Activated T-cell treated with anti-CD3 and anti-CD28 coated beads, Interleukin-2, amount 50 U/mL, for 4 hours (primary cell): ENCODE measurements around the gene CLMN. TPM values are rescaled to one million over a fixed set of nuclear protein-coding genes. Genes with fewer than 3 reads are reported as not detected.

Experiments
- ATAC-seq, 2 donors: fragments of 200-7000 bp; cut with Tn5 transposase; one replicate each; pipeline ENCODE4 v1.10.0; 2021
- DNase-seq: peaks from one replicate; pipeline ENCODE4 v3.0.0-alpha.2; 2020
- H3K27me3 Mint-ChIP-seq: one replicate; pipeline ENCODE4 v1.8.0; 2021; ENCODE audit warnings: low read depth, mixed read lengths
- H3K36me3 Mint-ChIP-seq: one replicate; pipeline ENCODE4 v1.8.0; 2022; ENCODE audit warnings: mixed read lengths; ENCODE audit not compliant: insufficient read depth
- H3K4me1 Mint-ChIP-seq: one replicate; pipeline ENCODE4 v1.8.0; 2021; ENCODE audit warnings: low read depth, mixed read lengths
- H3K4me3 Mint-ChIP-seq: one replicate; pipeline ENCODE4 v1.8.0; 2021; ENCODE audit warnings: mild to moderate bottlenecking, moderate library complexity, mixed read lengths
- H3K9me3 Mint-ChIP-seq: one replicate; pipeline ENCODE4 v1.8.0; 2021; ENCODE audit warnings: mixed read lengths
- total RNA-seq, 3 donors: library from RNA; stranded (reverse); gene quantifications; one replicate each; pipeline ENCODE4 v1.2.1, GENCODE V29; 2021

The CLMN gene
- total RNA-seq, 3 donors from 2014 or later, result 0.71 to 1.3 (median 0.71) TPM

- Mint-ChIP-seq H3K27me3 (peaks cover 3% of the 10 kb centered on the region), H3K9me3 (no peaks in the 10 kb centered on the region), H3K4me3 (no peak overlapping the region), H3K36me3 (no peaks in the 10 kb centered on the region), H3K4me1 (peaks cover 1% of the 10 kb centered on the region)
- DNase-seq, result no peak
- no peak for ATAC-seq
Observed at GRCh38 chr14:95255487-95255886, 64.2 kb downstream of the CLMN start.

- H3K36me3 Mint-ChIP-seq, result no peaks in the 10 kb centered on the region
- no peaks in the 10 kb centered on the region for H3K9me3 Mint-ChIP-seq
- no peak overlapping the region for H3K4me3 Mint-ChIP-seq
- DNase-seq, result no peak
- peaks cover 5% of the 10 kb centered on the region for H3K27me3 Mint-ChIP-seq
- ATAC-seq, result peak; percentile 34 to 59
- no peaks in the 10 kb centered on the region for H3K4me1 Mint-ChIP-seq
Observed at GRCh38 chr14:95255013-95255412, 64.7 kb downstream of the CLMN start.

GRCh38 chr14:95254288-95254687, 65.4 kb downstream of the CLMN start:
- H3K4me1 Mint-ChIP-seq, result no peaks in the 10 kb centered on the region
- H3K36me3 Mint-ChIP-seq, result no peaks in the 10 kb centered on the region
- H3K9me3 Mint-ChIP-seq, result no peaks in the 10 kb centered on the region
- no peak for DNase-seq
- peaks cover 9% of the 10 kb centered on the region for H3K27me3 Mint-ChIP-seq
- ATAC-seq, result no peak
- H3K4me3 Mint-ChIP-seq, result no peak overlapping the region

- no peak for ATAC-seq
- H3K4me1 Mint-ChIP-seq, result no peaks in the 10 kb centered on the region
- H3K36me3 Mint-ChIP-seq, result no peaks in the 10 kb centered on the region
- no peak overlapping the region for H3K4me3 Mint-ChIP-seq
- peaks cover 9% of the 10 kb centered on the region for H3K27me3 Mint-ChIP-seq
- H3K9me3 Mint-ChIP-seq, result no peaks in the 10 kb centered on the region
- DNase-seq, result no peak
Observed at GRCh38 chr14:95253039-95253630, 66.6 kb downstream of the CLMN start.

GRCh38 chr14:95252219-95252618, 67.5 kb downstream of the CLMN start:
- no peak for ATAC-seq

GRCh38 chr14:95250936-95251335, 68.8 kb downstream of the CLMN start:
- H3K4me1 Mint-ChIP-seq, result no peaks in the 10 kb centered on the region
- DNase-seq (no peak), ATAC-seq (no peak)
- peaks cover 9% of the 10 kb centered on the region for H3K27me3 Mint-ChIP-seq
- H3K36me3 Mint-ChIP-seq, result no peaks in the 10 kb centered on the region
- H3K4me3 Mint-ChIP-seq, result no peak overlapping the region
- no peaks in the 10 kb centered on the region for H3K9me3 Mint-ChIP-seq

More at GRCh38 chr14:95252219-95252618, 67.5 kb downstream of the CLMN start:
- no peak for DNase-seq
- H3K27me3 Mint-ChIP-seq, result peaks cover 9% of the 10 kb centered on the region
- H3K9me3 Mint-ChIP-seq, result no peaks in the 10 kb centered on the region
- H3K36me3 Mint-ChIP-seq, result no peaks in the 10 kb centered on the region
- no peaks in the 10 kb centered on the region for H3K4me1 Mint-ChIP-seq
- no peak overlapping the region for H3K4me3 Mint-ChIP-seq

- Mint-ChIP-seq H3K36me3 (no peaks in the 10 kb centered on the region), H3K27me3 (peaks cover 8% of the 10 kb centered on the region), H3K4me1 (no peaks in the 10 kb centered on the region), H3K4me3 (no peak overlapping the region), H3K9me3 (no peaks in the 10 kb centered on the region)
- DNase-seq, result no peak
- no peak for ATAC-seq
Observed at GRCh38 chr14:95250140-95250769, 69.5 kb downstream of the CLMN start.

DNA sequence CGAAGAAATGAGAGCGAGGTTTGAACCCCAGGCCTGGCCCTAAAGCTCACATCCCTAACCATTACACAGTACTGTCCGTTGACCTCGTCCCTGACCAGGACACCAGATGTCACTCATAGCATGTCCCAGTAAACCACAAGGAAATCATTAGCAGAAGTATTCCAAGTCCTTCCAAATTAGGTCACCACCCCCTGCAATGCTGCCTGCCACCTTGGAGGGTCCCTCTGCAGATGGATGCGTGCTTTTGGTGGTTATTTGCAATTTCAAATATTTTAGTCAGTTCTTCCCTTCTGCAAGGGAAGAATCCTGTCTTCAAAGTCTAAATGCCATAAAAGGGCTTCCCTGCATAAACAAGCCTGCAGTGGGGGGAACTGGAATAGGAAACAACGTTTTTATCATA, 71.3 kb downstream of the CLMN start:
- ATAC-seq (no peak), DNase-seq (no peak)
- Mint-ChIP-seq H3K4me3 (no peak overlapping the region), H3K27me3 (peaks cover 10% of the 10 kb centered on the region), H3K4me1 (no peaks in the 10 kb centered on the region), H3K36me3 (no peaks in the 10 kb centered on the region), H3K9me3 (no peaks in the 10 kb centered on the region)

DNA sequence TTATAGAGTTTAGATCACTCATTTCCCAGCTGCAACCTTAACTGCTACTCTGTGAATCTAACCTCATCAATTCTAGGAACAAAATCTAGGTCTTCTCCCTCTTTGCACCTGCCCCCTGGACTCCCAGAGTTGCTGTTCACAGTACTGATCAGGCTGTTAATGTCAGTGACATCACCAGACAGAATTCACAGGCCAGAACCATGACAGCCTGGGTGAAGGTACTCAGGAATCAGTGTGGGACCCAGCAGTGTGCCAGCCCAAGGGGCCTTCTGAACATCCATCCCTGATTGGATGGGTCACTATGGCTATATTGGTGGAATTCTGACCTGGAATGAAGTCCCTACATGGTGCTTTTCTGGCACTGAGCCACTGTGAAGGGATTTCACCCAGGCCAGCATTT, 72.8 kb downstream of the CLMN start:
- Mint-ChIP-seq H3K4me1 (no peaks in the 10 kb centered on the region), H3K27me3 (peaks cover 10% of the 10 kb centered on the region), H3K36me3 (no peaks in the 10 kb centered on the region), H3K4me3 (no peak overlapping the region), H3K9me3 (no peaks in the 10 kb centered on the region)
- DNase-seq (no peak), ATAC-seq (no peak)

DNA sequence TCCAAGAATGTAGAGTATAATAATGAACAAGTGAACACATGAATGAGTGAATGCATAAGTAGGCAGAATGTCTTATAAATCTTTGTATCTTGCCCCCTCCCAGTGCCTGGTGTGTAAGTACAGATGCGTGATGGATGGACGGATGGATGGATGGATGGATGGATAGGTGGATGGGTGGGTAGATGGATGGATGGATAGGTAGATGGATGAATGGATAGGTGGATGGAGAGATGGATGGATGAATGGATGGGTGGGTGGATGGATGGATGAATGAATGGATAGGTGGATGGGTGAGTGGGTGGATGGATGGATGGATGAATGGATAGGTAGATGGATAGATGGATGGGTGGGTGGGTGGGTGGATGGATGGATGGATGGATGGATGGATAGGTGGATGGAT, 74.4 kb downstream of the CLMN start:
- Mint-ChIP-seq H3K9me3 (no peaks in the 10 kb centered on the region), H3K36me3 (no peaks in the 10 kb centered on the region), H3K27me3 (peaks cover 10% of the 10 kb centered on the region), H3K4me3 (no peak overlapping the region), H3K4me1 (no peaks in the 10 kb centered on the region)
- no peak for DNase-seq
- ATAC-seq, result no peak

DNA sequence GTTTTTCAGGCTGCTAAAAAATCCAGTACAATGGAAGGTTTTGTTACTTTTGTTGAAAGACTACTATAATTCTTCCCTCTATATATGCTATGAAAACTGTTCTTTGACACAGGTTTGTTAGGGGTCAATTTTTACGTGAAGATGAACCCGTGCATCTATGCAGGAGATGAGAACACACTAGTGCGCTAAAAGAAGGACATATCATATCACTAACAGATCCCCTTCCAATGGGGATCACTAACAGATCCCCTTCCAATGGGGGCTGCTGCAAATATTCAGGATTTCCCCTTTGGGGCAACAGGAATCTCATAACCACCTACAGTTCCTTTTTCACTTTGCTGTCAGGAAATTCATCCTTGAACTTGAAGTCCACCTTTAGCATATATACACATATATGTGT, 75.1 kb downstream of the CLMN start:
- H3K4me1 Mint-ChIP-seq, result no peaks in the 10 kb centered on the region
- no peaks in the 10 kb centered on the region for H3K36me3 Mint-ChIP-seq
- H3K27me3 Mint-ChIP-seq, result peaks cover 5% of the 10 kb centered on the region
- DNase-seq (no peak), ATAC-seq (no peak)
- H3K4me3 Mint-ChIP-seq, result no peak overlapping the region
- no peaks in the 10 kb centered on the region for H3K9me3 Mint-ChIP-seq

DNA sequence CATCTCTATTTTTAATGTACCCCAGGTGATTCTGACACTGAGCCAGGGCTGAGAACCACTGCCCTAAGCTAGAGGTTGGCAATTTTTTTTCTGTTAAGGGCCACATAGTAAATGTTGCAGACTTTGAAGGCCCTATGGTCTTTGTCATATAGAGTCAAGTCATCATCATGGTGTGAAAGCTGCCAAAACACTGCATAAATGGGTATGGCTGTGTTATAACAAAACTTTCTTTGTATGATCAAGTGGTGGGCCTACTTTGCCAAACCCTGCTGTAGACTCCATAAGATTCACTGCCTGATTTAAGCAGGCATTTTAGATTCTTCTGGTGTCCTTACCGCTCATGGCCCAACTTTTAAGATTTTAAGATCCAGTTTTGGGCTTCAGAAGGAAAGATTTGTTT, 76.8 kb downstream of the CLMN start:
- H3K9me3 Mint-ChIP-seq, result no peaks in the 10 kb centered on the region
- ATAC-seq (no peak), DNase-seq (no peak)
- H3K4me1 Mint-ChIP-seq, result no peaks in the 10 kb centered on the region
- H3K4me3 Mint-ChIP-seq, result no peak overlapping the region
- H3K27me3 Mint-ChIP-seq, result peaks cover 4% of the 10 kb centered on the region
- no peaks in the 10 kb centered on the region for H3K36me3 Mint-ChIP-seq

- no peaks in the 10 kb centered on the region for H3K36me3 Mint-ChIP-seq
- ATAC-seq, result no peak
- H3K4me3 Mint-ChIP-seq, result no peak overlapping the region
- no peak for DNase-seq
- no peaks in the 10 kb centered on the region for H3K4me1 Mint-ChIP-seq
- H3K27me3 Mint-ChIP-seq, result peaks cover 4% of the 10 kb centered on the region
- no peaks in the 10 kb centered on the region for H3K9me3 Mint-ChIP-seq
Observed at GRCh38 chr14:95240859-95241813, 78.6 kb downstream of the CLMN start.

DNA sequence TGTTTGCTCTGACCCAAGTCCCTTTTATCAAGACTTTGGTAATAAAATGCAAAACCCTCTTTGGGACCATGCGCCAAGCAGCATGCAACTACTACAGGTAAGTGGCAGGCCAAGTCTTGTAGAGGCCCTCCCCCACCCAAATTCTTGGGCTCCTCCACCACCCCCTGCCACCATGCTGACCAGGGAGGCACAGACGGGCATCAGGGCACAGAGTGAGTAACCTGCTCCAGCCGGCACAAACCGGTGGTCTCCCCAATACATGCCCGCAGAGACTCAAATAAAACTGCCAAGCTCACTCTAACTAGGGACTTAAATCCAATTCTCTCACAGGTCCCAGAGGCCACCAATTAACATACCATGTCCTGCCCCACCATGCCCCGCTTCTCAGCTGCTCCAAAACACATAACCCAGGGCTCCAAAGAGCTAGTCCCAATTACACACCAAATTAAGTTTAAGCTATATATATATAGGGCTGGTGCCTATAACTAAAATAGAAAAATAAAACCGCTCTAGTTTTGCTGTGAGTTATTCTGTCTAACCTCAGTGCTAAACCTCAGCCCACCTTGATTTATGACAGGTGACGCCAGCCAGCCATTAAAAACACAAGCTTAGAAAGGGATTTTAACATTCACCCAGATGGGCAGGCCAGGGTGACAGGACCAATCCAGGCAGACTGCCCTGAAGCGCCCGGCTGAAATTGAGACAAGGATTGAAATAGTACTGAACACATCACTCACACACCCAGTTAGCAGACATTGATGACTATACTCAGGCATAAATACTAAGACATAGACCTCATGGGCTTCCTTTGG, 81.0 kb downstream of the CLMN start:
- no peak for DNase-seq
- ATAC-seq, result no peak
- Mint-ChIP-seq H3K4me1 (no peaks in the 10 kb centered on the region), H3K36me3 (no peaks in the 10 kb centered on the region), H3K27me3 (no peaks in the 10 kb centered on the region), H3K9me3 (no peaks in the 10 kb centered on the region), H3K4me3 (no peak overlapping the region)
